ENCODE results near the gene ASCC3.

GRCh38 chr6:100879317-100879716 is 1.8 kb downstream of the ASCC3 start:
- TF ChIP-seq POLR2A (IDR thresholded peaks at IDR 0.05) (no peak), CTCF (IDR thresholded peaks at IDR 0.05 in 4 of 5, conservative IDR thresholded peaks at IDR 0.05 in 1 of 5) (no peak)

All from gastrocnemius medialis (tissue), 4 donors.